GM19372 (cell line): ENCODE results near the gene ARHGEF2.

Experiments used
- ATAC-seq: cut with Tn5 transposase; IDR thresholded peaks from one replicate; pipeline ENCODE4 v1.9.1; 2021; ENCODE audit warnings: mild to moderate bottlenecking, low read depth, moderate library complexity; ENCODE audit not compliant: unreplicated experiment

Gene ARHGEF2

GRCh38 chr1:155978325-155978972 is at the start of gene ARHGEF2:
Gene ARHGEF2 (minus strand): TSS chr1:155978547. CDS start chr1:155978427, 120 bp downstream.
- ATAC-seq, result peak; percentile 47

DNA sequence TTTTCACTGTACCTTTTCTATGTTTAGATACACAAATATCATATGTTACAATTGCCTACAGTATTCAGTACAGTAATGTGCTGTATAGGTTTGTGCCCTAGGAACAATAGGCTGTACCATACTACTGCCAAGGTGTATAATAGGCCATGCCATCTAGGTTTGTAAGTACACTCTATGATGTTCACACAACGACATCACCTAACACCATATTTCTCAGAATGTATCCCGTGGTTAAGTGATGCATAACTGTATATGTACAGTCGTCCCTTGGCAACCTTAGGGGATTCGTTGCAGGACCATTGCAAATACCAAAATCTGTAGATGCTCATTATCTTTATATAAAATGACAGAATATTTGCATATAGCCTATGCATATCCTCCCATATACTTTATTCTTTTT is 48.2 kb upstream of the ARHGEF2 start:
- no peak for ATAC-seq

DNA sequence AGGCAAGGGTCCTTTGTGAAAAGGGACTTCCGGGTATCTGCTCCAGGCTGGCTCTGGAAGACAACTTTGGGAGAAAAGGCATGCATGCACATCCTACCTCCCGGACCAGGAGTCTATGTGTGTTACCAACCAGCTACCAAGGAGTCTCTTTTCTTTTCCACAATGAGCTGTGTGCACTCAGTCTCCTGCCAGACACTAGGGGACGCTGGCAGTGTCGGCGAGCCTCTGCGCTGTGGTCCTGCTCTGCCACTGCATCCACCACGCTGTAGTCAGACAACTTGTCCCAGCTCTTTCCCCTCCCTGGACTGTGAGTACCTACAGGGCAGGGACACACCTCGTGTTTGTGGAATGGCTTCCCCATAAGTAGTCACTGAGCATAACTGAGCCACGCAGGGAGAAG is 47.5 kb upstream of the ARHGEF2 start:
- no peak for ATAC-seq

DNA sequence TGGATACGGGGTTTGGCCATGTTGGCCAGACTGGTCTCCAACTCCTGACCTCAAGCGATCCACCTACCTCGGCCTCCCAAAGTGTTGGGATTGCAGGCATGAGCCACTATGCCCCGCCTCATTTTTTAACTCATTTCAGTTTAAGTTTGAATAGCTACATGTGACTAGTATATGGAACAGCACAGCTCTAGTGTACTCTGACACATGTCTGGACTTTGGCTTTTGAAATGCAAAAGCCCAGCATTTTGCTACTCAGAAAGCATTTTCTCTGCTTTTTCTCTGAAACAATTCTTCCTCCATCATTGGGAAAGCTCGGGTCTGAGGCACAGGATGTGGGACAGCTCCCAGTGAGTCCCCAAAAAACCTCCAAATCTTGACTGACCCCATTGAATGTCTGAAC is 46.5 kb upstream of the ARHGEF2 start:
- ATAC-seq, result no peak

DNA sequence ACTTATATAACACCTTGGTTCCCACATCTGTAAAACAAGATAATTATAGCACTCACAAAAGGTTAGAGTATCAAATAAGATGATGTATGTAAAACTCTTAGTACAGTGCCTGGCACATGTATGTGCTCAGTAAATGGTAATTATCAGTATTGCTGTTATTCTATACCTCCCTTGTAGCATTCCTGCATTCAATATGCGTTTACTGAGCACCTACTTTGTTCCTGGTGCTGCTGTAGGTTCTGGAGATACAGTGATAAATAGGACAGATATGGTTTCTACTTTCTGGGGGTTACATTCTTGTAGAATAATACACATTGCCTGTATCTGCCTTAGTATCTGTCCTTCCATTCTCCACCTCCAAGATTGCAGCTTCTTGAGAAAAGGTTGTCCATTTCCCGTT is 43.6 kb upstream of the ARHGEF2 start:
- no peak for ATAC-seq

- ATAC-seq, result no peak
Observed at GRCh38 chr1:156021093-156021428, 42.7 kb upstream of the ARHGEF2 start.

DNA sequence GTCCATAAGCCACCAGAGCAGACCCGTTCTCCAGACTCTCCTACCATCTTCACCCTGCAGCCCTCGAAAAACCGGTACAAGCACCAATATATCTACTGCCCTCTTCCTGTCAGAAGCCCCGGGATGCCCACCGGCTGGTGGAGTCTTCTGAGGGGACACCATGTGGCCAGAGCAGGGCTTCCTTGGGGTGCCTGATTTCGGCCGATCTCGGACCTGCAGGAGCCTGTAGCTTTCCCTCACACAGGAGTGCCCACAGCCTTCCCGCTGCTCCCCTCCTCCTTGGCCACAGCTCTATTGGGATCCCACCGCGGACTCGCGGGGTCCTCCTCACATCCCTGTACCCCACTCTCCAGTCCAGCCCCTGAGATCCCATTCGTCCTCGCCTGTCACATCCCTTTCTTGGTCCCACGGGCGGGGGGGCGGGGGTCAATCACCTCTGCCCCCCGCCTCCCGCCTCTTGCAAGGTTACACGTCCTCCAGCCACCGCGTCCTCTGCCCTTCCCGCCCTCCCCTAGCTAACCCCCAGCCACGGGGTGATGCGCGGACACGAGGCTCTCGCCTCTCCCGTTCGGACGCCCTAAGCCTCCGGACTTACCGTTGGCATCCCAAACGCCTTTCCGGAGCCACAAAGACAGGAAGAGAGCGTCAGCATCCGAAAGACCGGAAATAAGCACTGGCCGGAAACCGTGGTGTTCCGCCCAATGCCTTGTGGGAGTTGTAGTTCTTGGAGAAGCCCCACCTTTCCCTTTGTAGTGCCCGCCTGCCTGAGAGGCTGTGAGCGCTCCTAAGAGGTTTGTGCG is 42.1 kb upstream of the ARHGEF2 start, which contains the start of gene SSR2:
Gene SSR2, minus strand, starts transcription at position 659 of the 800 bp plus-strand sequence. CDS start 784 bp downstream, outside the sequence.
- ATAC-seq, result peak; percentile 97

DNA sequence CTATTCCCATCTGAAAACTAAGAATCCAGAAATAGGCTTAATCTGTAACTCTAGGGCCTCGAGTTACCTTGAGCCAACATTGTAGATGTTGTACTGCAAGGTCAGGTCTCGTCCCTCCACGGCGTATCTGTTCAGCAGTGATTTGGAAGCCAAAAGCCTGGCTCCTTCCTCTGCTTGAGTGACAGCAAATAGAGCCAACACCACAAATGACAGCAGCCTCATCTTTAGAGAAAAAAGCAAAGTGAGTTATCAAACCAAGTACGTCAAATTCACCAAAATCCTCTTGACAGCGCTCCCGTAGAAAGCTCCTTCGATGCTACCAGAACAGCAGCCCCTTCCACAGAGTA is 41.6 kb upstream of the ARHGEF2 start:
- ATAC-seq, result no peak

DNA sequence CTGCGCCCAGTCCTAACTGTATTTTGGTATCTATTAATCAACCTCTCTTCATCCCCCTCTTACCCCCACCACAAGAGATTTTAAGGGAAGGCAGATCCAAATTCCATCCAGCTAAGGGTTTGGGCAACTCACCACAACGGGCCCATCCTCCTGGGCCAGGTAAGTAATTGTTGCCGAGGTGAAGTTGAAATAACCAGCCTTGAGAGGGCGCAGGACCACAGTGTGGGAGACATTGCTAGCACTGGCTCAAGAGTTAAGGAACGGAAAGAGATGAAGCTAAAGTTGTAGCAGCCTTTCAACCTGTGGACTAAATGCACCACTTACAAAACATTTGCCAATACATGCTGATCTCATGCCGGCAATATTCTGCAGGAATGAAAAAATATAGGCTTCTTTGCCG is 36.5 kb upstream of the ARHGEF2 start:
- ATAC-seq, result no peak

DNA sequence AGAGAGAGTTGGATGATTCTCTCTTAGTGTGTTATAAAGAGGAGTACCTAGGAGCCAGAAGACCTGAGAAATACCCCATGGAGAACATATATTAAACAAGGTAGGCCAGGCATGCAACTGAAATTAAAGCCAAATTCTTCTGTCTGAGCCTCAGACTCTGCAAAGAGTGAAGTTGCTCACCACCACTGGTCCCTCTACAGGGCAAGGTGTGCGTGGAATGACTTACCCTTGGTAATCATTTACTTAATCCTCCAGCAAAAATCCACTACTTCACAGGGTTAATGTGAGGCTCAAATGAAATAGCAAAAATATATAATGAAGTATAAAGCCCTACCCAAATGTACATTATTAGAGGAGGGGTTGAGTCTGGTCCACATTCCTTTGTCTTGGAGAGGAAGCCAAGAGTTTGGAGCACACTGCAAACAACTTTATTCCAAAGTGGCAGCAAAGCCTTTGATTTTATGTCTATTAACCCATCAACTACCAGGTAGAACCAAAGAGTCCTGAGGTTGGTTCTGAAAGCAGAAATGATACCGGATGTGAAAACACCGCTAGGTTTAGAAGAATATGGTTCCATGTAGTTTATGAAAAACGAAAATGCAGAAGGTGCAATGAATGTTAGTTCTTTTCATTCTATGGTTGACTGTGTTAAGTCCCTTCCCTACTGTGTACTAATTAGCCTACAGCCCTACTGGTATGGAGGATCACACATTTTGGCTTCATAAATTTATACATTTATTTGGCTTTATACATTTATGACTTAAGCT is 33.9 kb upstream of the ARHGEF2 start:
- ATAC-seq, result peak; percentile 59

DNA sequence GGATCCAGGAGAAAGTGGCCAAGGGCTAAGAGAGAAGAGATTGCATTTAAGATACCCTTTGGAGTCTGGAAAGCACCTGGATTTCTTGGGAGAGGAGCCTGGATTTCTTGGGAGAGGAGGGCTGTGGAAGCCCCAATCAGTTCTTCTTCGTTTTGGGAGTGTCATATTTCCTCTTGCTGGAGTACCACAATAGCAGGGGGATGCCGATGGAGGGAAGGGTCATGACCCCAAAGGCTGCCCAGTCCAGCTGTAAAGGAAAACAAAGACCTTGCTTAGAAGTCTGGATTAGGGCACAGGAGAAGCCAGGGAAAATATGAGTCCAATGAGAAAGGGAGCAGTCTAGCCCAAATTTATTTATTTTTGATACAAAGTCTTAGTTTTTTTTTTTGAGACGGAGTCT is 31.1 kb upstream of the ARHGEF2 start:
- ATAC-seq, result no peak

GRCh38 chr1:156006666-156007376 is 28.5 kb upstream of the ARHGEF2 start:
- no peak for ATAC-seq

GRCh38 chr1:156004843-156005584 is 26.7 kb upstream of the ARHGEF2 start:
- no peak for ATAC-seq

DNA sequence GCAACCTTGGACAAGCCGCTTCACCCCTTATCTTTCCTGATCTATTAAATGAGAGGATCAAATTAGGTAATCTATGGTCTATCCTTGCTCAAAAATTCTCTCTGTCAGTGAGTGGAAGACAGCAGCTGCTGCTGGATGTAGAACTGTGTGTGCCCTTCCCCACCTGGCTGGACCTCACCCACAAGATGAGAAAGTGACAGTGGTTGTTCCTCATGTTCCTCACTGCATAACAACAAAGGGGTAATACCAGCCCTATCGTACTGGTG is 25.5 kb upstream of the ARHGEF2 start:
- ATAC-seq, result no peak

DNA sequence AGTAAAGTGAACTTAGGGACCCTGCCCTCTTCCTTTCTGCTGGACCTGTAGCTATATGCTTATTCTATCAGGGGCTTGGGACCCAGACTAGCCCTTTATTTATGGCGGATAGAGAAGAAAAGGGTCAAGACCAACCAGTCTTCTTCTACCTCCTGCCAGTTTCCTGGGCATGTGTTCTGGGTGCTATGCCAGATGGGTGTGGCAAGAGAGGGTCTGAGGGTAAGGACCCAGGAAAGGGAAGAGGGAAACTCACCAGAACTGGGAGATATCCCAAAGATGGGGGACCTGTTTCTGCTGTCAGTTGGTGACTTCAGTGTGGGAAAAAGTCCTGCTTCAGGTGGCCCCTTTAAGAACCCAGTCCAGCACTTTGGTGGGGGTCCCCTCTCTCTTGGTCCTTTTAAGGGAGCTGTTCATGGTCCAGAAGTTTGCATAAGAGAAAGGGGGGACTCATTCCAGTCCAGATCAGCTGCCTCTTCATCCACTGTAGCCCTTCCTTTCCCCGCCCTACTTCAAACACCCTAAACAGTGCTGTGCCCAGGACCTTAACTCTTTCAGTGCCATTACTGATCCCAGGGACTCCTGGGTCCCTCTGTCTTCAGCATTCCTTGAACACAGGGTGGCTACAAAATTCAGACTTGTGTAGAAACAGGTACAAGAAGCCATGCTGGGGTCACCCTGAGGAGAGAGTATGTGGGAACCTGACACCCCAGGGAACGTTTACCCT is 24.0 kb upstream of the ARHGEF2 start:
- no peak for ATAC-seq

DNA sequence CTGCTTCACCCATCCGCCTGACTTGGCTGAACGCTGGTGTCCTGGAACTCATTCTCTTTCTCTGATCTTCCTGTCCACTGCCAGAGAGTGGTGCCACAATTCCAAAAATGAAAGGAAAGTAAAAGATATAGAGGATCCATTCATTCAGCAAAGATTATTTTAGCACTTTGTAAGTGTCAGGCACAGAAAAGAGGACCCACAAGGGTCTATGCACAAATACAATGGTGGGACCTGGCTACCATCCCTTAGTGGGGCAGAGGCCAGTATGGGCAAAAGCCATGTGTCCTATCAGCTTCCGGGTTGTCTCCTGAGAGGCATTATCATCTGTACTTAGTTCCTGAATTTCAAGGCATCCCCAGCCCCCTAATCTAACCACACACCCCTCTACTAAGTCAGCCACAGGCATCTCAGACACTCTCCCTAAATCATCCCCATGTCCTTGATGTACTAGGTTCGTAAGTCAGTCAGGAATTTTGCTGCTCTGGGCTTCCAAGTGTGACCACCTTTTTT is 23.4 kb upstream of the ARHGEF2 start:
- no peak for ATAC-seq

GRCh38 chr1:156001021-156001661 is 22.8 kb upstream of the ARHGEF2 start:
- no peak for ATAC-seq

GRCh38 chr1:155999964-156000363 is 21.6 kb upstream of the ARHGEF2 start:
- no peak for ATAC-seq

DNA sequence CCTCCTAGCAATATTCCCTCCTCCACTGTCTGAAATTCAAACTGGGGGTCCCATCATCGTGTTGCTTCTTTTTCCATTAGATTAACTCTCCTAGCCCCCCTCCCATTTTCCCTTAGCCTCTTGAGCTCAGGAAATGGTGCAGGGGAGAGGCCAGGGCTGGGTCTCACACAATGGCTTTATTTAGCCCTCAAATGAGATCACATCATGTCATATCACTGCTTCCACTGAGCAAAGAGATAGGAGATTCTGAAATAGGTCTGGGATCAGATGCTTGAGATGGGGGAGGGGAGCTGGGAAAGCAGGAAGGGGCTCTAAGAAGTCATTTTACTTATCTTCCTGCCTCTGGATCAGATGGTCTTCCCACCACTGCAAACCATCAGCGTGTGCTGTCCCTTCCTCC is 17.8 kb upstream of the ARHGEF2 start:
- no peak for ATAC-seq
